HG03565 (cell line): ENCODE data around the gene SLC2A14.

Source experiments
- ATAC-seq: cut with Tn5 transposase; IDR thresholded peaks from one replicate; pipeline ENCODE4 v1.9.1; 2021; ENCODE audit warnings: mild to moderate bottlenecking, moderate library complexity; ENCODE audit not compliant: unreplicated experiment

SLC2A14 gene

GRCh38 chr12:7781274-7781673, 91.4 kb downstream of the SLC2A14 start:
- no peak for ATAC-seq

DNA sequence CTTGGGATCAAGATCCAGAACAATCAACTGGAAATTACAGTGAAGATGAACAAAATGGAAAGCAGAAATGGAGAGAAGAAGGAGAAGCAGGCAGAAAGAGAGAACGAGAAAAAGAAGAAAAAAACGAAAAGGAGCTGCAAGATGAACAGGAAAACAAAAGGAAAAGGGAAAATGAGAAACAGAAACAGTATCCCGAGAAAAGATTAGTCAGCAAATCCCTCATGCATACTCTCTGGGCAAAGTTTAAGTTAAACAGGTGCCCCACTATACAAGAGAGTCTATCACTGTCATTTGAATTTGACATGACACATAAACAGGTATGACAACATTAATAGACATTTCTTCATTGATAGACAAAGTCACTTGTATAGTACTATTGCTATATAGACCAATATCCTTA, 102.7 kb downstream of the SLC2A14 start:
- no peak for ATAC-seq
